ENCODE results near the gene NPIPB2.
"Not testable (repeated sequence)": the region's sequence is repeated elsewhere in the genome, so short reads cannot be mapped to it uniquely, and the experiment has no call there.

Gene NPIPB2
- 0.48 to 3.0 reads per million in 2 donors for total RNA-seq

- DNase-seq: not testable (repeated sequence)
These were observed at the start of gene NPIPB2 for GRCh38 chr16:11941945-11942344. Gene NPIPB2 (minus strand): TSS chr16:11942045. CDS start chr16:11942045, 0 bp downstream.

- DNase-seq: no peak
These were observed 49.0 kb upstream of the NPIPB2 start for GRCh38 chr16:11990702-11991390.

- DNase-seq: no peak
These were observed 46.6 kb upstream of the NPIPB2 start for GRCh38 chr16:11988258-11988978.

GRCh38 chr16:11986521-11987057, 44.7 kb upstream of the NPIPB2 start:
- no peak for DNase-seq

GRCh38 chr16:11985250-11985649, 43.4 kb upstream of the NPIPB2 start:
- no peak for DNase-seq

- DNase-seq: no peak
These were observed 38.4 kb upstream of the NPIPB2 start for GRCh38 chr16:11980136-11980844.

- no peak for DNase-seq
These were observed 37.3 kb upstream of the NPIPB2 start for GRCh38 chr16:11979013-11979672.

DNA sequence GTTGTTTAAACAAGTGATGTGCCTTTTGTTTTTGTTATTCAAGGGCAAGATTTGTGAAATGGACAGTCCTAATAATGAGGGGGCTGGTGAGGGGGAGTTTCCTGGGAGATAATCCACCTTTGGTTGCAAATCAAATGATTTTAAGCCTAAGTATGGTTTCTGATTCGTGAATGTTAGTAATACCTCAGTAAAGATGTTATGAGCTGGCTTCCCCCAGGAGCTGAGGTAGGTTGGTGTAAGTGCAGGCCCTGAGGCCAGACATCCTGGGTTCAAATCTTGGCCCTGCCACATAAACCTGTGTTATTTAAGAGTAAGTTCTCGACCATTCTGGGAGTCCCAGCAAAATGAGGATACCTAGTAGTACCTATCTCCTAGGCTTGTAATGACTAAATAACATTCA, 36.2 kb upstream of the NPIPB2 start:
- no peak for DNase-seq

DNA sequence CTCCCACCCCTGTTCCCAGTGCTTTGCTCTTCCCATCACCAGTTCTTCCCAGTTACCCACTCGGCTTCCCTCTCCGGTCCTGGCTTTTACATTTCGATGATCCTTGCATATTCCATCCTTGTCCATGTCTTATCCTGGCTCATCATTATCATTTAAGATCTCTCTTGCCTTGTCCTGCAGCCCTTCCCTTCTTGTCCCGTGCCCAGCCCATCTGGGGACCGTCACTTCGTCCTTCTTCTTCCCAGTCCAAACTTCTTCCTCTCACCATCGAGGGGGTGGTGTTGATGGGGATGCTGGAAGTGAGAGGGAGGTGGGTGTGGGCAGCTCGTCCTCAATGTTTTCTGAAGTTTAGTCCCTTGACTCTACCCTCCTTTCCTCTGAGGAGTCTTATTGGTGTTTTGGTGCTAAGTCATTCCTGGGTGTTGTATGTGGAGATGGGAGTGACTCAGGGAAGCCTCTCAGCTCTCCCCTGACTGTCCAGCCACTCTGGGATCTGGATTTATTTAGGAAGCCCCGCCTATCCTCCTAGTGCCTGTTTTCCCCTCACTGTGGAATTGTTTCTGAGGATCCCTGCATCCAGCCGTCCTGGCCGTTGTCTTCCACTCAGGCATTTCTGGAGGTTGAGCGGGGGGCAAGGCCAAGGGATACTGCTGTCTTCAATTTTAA, 35.7 kb upstream of the NPIPB2 start:
- DNase-seq: no peak

DNA sequence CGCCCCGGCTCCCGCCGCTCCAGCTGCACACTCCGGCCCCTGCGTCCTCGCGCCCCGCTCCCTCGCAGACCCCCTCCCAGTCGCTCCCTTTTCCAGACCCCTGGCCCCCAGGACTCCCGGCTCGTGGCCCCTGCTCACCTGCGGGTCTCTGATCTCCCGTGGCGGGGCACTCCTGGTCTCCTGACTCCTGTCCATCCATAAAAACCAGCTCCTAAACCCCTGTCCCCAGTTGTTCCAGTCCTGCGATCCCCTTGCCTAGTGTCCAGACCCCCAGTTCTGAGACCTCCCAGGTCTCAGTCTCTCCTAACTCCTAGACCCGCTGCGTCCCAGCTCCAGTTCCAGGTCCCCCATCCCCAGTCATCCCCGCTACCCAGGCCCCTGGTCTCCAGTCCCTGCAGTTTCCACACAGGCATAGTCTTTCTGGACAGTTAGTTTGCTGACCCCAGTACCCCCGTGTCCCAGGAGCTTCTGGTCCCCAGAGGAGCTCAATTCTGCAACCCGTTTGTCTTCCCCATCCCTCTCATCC, 35.1 kb upstream of the NPIPB2 start:
- DNase-seq: no peak

DNA sequence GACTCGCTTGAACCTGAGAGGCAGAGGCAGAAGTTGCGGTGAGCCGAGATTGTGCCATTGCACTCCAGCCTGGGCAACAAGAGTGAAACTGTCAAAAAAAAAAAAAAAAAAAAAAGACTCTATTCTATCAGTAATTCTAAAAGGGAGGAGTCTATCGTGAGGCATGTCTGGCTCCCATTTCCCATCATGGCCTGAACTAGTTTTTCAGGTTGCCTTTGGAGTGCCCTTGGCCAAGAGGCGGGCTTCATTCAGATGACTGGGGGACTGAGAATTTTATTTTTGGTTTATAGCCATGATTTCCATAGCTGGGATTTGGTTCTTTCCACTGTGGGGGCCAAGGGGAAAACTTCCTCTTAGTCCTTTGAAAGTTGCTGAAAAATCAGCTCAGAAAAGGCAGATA, 31.2 kb upstream of the NPIPB2 start:
- DNase-seq: no peak

DNA sequence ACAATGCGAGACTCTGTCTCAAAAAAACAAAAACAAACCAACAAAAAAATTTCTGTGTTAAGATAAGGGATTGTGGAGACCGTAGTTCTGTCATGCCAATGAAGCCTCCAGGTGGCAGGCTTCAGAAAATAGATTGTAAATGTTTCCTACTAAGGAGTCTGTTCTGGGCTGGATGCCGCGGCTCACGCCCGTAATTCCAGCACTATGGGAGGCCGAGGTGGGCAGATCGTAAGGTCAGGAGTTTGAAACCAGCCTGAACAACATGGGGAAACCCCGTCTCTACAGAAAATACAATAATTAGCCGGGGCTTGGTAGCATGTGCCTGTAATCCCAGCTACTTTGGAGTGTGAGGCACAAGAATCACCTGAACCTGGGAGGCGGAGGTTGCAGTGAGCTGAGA, 30.3 kb upstream of the NPIPB2 start:
- DNase-seq: no peak

GRCh38 chr16:11970292-11970691, 28.4 kb upstream of the NPIPB2 start:
- not testable (repeated sequence) for DNase-seq

- no peak for DNase-seq
These were observed 26.7 kb upstream of the NPIPB2 start for GRCh38 chr16:11968577-11968976.

GRCh38 chr16:11967195-11967911, 25.5 kb upstream of the NPIPB2 start:
- DNase-seq: no peak

- no peak for DNase-seq
These were observed 24.3 kb upstream of the NPIPB2 start for GRCh38 chr16:11966173-11966572.

DNA sequence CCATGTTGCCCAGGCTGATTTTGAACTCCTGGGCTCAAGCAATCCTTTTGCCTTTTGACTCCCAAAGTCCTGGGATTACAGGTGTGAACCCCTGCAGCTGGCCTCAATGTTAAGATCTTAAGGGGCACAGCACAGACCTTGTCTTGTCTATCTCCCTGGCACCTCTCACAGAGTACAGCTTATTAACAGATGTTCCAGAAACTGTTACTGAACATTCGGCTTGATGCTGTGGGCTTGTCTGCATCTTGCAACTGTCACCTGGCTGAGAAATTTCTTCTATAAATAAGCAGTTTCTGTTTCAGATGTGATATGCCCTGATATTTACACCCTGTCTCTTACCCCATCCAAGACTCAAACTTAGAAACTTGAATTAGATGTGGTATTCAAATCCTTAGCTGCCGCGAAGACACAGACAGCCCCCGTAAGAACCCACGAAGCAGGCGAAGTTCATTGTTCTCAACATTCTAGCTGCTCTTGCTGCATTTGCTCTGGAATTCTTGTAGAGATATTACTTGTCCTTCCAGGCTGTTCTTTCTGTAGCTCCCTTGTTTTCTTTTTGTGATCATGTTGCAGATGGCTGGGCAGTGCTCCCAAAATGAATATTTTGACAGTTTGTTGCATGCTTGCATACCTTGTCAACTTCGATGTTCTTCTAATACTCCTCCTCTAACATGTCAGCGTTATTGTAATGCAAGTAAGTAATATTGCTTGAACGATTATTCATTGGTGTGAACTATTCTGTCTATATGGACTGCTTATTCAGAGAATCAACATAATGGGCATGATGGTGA, 23.1 kb upstream of the NPIPB2 start, which contains the start of gene TNFRSF17:
TNFRSF17 (plus strand) TSS at position 450 of the 791 bp plus-strand sequence; CDS start at position 565, 115 bp downstream.
- no peak for DNase-seq

DNA sequence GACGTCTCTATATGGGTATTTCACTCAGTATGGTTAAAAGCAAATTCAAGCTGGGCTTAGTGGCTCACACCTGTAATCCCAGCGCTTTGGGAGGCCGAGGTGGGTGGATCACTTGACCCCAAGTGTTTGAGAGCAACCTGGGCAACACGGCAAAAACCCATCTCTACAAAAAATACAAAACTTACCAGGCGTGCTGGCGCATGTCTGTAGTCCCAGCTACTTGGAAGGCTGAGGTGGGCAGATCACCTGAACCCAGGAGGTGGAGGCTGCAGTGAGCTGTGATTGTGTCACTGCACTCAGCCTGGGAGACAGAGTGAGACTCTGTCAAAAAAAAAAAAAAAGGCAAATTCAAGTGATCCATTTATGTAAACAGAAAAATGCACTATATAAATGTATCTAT, 21.9 kb upstream of the NPIPB2 start:
- DNase-seq: no peak

DNA sequence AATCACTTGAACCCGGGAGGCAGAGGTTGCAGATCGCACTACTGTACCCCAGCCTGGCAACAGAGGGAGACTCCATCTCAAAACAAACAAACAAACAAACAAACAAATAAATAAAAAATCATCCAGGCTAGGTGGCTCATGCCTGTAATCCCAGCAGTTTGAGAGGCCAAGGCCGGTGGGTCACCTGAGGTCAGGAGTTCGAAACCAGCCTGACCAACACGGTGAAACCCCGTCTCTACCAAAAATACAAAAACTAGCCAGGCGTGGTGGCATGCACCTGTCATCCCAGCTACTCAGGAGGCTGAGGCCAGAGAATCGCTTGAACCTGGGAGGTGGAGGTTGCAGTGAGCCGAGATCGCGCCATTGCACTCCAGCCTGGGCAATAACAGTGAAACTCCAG, 21.1 kb upstream of the NPIPB2 start:
- not testable (repeated sequence) for DNase-seq

GRCh38 chr16:11962457-11962856, 20.6 kb upstream of the NPIPB2 start:
- DNase-seq: not testable (repeated sequence)

Data from T-helper 9 cell (primary cell).